ENCODE data around the gene TTLL8.

TTLL8 gene

GRCh38 chr22:50059881-50060262 is 1.8 kb upstream of the TTLL8 start:
- Histone ChIP-seq H3K4me1 (ENCODE audit: insufficient read depth, low read length) (peaks cover 9% of the 10 kb centered on the region; the same call in 1 of the 2 replicates), H3K27ac (ENCODE audit: low read depth, low read length) (no peak overlapping the region), H3K27me3 (ENCODE audit: insufficient read depth, low read length) (peaks cover 23% of the 10 kb centered on the region), H3K9ac (ENCODE audit: low read depth, low read length) (no peak overlapping the region), H3K36me3 (ENCODE audit: insufficient read depth, low read length) (no peaks in the 10 kb centered on the region), H3K4me3 (ENCODE audit: low read length) (no peak overlapping the region), H3K9me3 (ENCODE audit: insufficient read depth, low read depth, low read length) (no peaks in the 10 kb centered on the region)
- 71% methylated on average over 7 of the region's 7 CpGs for WGBS

GRCh38 chr22:50058906-50059880 is 1.1 kb upstream of the TTLL8 start:
- Histone ChIP-seq H3K9me3 (ENCODE audit: insufficient read depth, low read depth, low read length) (no peaks in the 10 kb centered on the region), H3K4me1 (ENCODE audit: insufficient read depth, low read length) (peaks cover 9% of the 10 kb centered on the region; the same call in 1 of the 2 replicates), H3K27ac (ENCODE audit: low read depth, low read length) (no peak overlapping the region), H3K9ac (ENCODE audit: low read depth, low read length) (peak overlapping the region; percentile 31; the same call in 1 of the 2 replicates), H3K4me3 (ENCODE audit: low read length) (peak overlapping the region; percentile 59), H3K27me3 (ENCODE audit: insufficient read depth, low read length) (peaks cover 23% of the 10 kb centered on the region), H3K36me3 (ENCODE audit: insufficient read depth, low read length) (no peaks in the 10 kb centered on the region)
- WGBS = 6% methylated on average over 28 of the region's 31 CpGs

GRCh38 chr22:50057278-50058060 is 629 bp downstream of the TTLL8 start:
- H3K9ac ChIP-seq (ENCODE audit: low read depth, low read length) = no peak overlapping the region
- H3K27me3 ChIP-seq (ENCODE audit: insufficient read depth, low read length) = peaks cover 23% of the 10 kb centered on the region
- no peak overlapping the region for H3K4me3 ChIP-seq (ENCODE audit: low read length)
- 85% methylated on average over 14 of the region's 14 CpGs for WGBS
- H3K36me3 ChIP-seq (ENCODE audit: insufficient read depth, low read length) = no peaks in the 10 kb centered on the region
- H3K27ac ChIP-seq (ENCODE audit: low read depth, low read length) = no peak overlapping the region
- H3K4me1 ChIP-seq (ENCODE audit: insufficient read depth, low read length) = peaks cover 9% of the 10 kb centered on the region; the same call in 1 of the 2 replicates
- H3K9me3 ChIP-seq (ENCODE audit: insufficient read depth, low read depth, low read length) = no peaks in the 10 kb centered on the region

DNA sequence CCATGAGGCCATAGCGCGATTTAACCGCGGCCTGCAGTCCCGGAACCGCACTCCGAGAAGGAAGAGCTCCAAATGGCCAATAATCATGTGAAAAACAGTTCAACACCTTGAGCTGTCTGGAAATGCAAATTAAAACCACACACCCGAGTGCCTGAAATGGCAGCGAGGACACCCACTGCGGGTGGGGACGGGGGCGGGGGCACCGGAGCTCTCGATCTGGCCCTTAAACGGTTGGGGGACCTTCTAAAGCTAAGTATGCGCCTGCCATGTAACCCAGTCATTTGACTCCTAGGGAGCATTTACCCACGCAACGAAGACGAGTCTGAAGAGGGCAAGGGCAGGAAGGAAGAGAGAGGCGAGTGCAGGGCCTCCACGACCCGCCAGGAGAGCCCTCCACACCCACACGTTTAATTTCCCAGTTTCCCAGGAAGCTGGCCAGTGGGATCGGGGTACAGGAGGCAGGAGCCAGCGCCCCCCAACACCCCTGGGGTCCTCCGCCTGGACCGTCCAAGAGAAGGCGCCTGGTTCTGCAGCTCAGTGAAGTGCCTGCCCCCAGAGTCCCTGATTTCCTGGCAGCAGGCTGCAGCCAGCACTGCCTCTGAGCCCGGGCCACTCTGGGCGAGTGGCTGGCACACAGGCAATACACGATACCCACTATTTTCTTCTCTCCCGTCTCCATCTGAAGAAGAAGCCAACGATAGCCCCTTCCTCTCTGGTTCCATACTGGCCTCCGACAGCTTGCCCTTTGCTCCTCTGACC is 1.7 kb downstream of the TTLL8 start:
- Histone ChIP-seq H3K9me3 (ENCODE audit: insufficient read depth, low read depth, low read length) (no peaks in the 10 kb centered on the region), H3K27me3 (ENCODE audit: insufficient read depth, low read length) (peaks cover 23% of the 10 kb centered on the region), H3K4me1 (ENCODE audit: insufficient read depth, low read length) (peaks cover 9% of the 10 kb centered on the region; the same call in 1 of the 2 replicates), H3K27ac (ENCODE audit: low read depth, low read length) (no peak overlapping the region), H3K4me3 (ENCODE audit: low read length) (no peak overlapping the region), H3K9ac (ENCODE audit: low read depth, low read length) (no peak overlapping the region), H3K36me3 (ENCODE audit: insufficient read depth, low read length) (no peaks in the 10 kb centered on the region)
- whole genome bisulfite sequencing = 82% methylated on average over 34 of the region's 34 CpGs

- no peaks in the 10 kb centered on the region for H3K36me3 ChIP-seq (ENCODE audit: insufficient read depth, low read length)
- H3K4me3 ChIP-seq (ENCODE audit: low read length) = no peak overlapping the region
- WGBS = 94% methylated on average over 18 of the region's 18 CpGs
- H3K9ac ChIP-seq (ENCODE audit: low read depth, low read length) = no peak overlapping the region
- no peak overlapping the region for H3K27ac ChIP-seq (ENCODE audit: low read depth, low read length)
- H3K4me1 ChIP-seq (ENCODE audit: insufficient read depth, low read length) = no peaks in the 10 kb centered on the region
- H3K27me3 ChIP-seq (ENCODE audit: insufficient read depth, low read length) = peaks cover 14% of the 10 kb centered on the region
- no peaks in the 10 kb centered on the region for H3K9me3 ChIP-seq (ENCODE audit: insufficient read depth, low read depth, low read length)
Measured at GRCh38 chr22:50053861-50054260, 4.2 kb downstream of the TTLL8 start.

DNA sequence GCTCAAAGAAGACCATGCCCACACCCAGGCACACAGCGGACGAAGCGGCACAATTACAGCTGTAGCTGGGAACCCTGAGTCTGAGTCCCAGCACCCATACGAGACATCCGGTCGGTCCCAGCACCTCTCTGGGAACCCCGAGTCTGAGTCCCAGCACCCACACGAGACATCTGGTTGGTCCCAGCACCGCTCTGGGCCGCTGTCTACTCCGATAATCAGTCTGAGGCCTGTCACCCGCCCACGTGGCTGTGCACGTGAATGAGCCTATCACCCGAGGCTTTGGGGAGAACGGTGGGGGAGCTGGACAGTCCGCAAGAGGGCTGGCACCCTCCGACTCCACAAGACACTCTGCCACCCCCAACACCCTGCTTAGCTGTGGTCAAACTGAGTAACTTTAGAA is 6.2 kb downstream of the TTLL8 start:
- H3K36me3 ChIP-seq (ENCODE audit: insufficient read depth, low read length) = no peaks in the 10 kb centered on the region
- 92% methylated on average over 17 of the region's 18 CpGs for WGBS
- H3K9ac ChIP-seq (ENCODE audit: low read depth, low read length) = no peak overlapping the region
- no peaks in the 10 kb centered on the region for H3K4me1 ChIP-seq (ENCODE audit: insufficient read depth, low read length)
- no peak overlapping the region for H3K27ac ChIP-seq (ENCODE audit: low read depth, low read length)
- H3K4me3 ChIP-seq (ENCODE audit: low read length) = no peak overlapping the region
- no peaks in the 10 kb centered on the region for H3K9me3 ChIP-seq (ENCODE audit: insufficient read depth, low read depth, low read length)
- H3K27me3 ChIP-seq (ENCODE audit: insufficient read depth, low read length) = no peaks in the 10 kb centered on the region

GRCh38 chr22:50049299-50050195 is 8.6 kb downstream of the TTLL8 start:
- WGBS = 94% methylated on average over 36 of the region's 36 CpGs
- no peak overlapping the region for H3K4me3 ChIP-seq (ENCODE audit: low read length)
- H3K27me3 ChIP-seq (ENCODE audit: insufficient read depth, low read length) = no peaks in the 10 kb centered on the region
- H3K36me3 ChIP-seq (ENCODE audit: insufficient read depth, low read length) = no peaks in the 10 kb centered on the region
- H3K27ac ChIP-seq (ENCODE audit: low read depth, low read length) = no peak overlapping the region
- H3K4me1 ChIP-seq (ENCODE audit: insufficient read depth, low read length) = no peaks in the 10 kb centered on the region
- H3K9me3 ChIP-seq (ENCODE audit: insufficient read depth, low read depth, low read length) = no peaks in the 10 kb centered on the region
- H3K9ac ChIP-seq (ENCODE audit: low read depth, low read length) = no peak overlapping the region

DNA sequence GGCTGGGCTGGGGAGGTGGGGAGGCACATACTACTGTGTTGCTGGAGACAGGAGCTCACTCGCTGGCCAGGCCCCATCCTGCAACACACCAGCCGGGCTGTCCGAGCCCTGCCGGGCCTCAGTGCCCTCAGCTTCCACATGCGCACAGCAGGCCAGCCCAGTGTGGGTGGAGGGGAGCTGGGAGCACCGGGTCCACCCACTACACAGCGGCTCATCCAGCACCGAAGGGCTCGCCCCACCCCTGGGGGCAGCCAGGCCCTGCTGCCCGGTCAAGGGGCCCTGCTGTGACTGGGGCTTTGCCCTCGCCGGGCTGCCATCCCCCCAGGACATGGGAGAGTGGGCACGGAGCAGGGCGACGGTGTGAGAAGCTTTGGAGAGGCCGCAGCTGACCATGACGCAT is 9.3 kb downstream of the TTLL8 start:
- Histone ChIP-seq H3K4me3 (ENCODE audit: low read length) (no peak overlapping the region), H3K36me3 (ENCODE audit: insufficient read depth, low read length) (no peaks in the 10 kb centered on the region), H3K9ac (ENCODE audit: low read depth, low read length) (no peak overlapping the region), H3K27ac (ENCODE audit: low read depth, low read length) (no peak overlapping the region), H3K27me3 (ENCODE audit: insufficient read depth, low read length) (no peaks in the 10 kb centered on the region), H3K9me3 (ENCODE audit: insufficient read depth, low read depth, low read length) (no peaks in the 10 kb centered on the region), H3K4me1 (ENCODE audit: insufficient read depth, low read length) (no peaks in the 10 kb centered on the region)
- WGBS = 90% methylated on average over 17 of the region's 17 CpGs

GRCh38 chr22:50048061-50048765 is 9.9 kb downstream of the TTLL8 start:
- no peaks in the 10 kb centered on the region for H3K36me3 ChIP-seq (ENCODE audit: insufficient read depth, low read length)
- H3K4me1 ChIP-seq (ENCODE audit: insufficient read depth, low read length) = no peaks in the 10 kb centered on the region
- WGBS = 91% methylated on average over 12 of the region's 12 CpGs
- H3K27me3 ChIP-seq (ENCODE audit: insufficient read depth, low read length) = no peaks in the 10 kb centered on the region
- H3K9me3 ChIP-seq (ENCODE audit: insufficient read depth, low read depth, low read length) = no peaks in the 10 kb centered on the region
- no peak overlapping the region for H3K4me3 ChIP-seq (ENCODE audit: low read length)
- H3K27ac ChIP-seq (ENCODE audit: low read depth, low read length) = no peak overlapping the region
- H3K9ac ChIP-seq (ENCODE audit: low read depth, low read length) = no peak overlapping the region

DNA sequence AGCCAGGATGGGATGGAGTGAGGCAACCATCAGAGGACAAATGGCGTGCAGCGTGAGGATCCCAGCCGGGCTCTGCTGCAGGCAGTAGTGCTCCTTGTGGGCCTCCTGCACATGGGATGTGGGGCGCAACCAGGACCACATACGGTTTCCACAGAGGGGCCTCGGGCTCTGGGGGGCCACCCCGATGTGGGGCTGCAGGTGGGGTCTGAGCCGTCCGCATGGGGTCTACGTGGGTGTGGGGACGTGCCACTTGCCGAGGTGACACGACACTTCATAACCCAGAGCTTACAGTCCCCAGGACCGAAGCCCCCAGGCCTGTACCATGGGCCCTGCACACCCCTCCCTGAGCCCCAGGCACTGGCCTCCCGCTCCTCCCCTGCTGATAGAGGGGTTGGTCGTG is 10.8 kb downstream of the TTLL8 start:
- H3K4me3 ChIP-seq (ENCODE audit: low read length) = no peak overlapping the region
- 93% methylated on average over 16 of the region's 16 CpGs for WGBS
- no peaks in the 10 kb centered on the region for H3K27me3 ChIP-seq (ENCODE audit: insufficient read depth, low read length)
- H3K9me3 ChIP-seq (ENCODE audit: insufficient read depth, low read depth, low read length) = no peaks in the 10 kb centered on the region
- no peaks in the 10 kb centered on the region for H3K4me1 ChIP-seq (ENCODE audit: insufficient read depth, low read length)
- no peaks in the 10 kb centered on the region for H3K36me3 ChIP-seq (ENCODE audit: insufficient read depth, low read length)
- H3K27ac ChIP-seq (ENCODE audit: low read depth, low read length) = no peak overlapping the region
- no peak overlapping the region for H3K9ac ChIP-seq (ENCODE audit: low read depth, low read length)
